Measurements from ENCODE around the gene BCAS3. TPM values are rescaled to one million over a fixed set of nuclear protein-coding genes. Genes with fewer than 3 reads are reported as not detected.

The BCAS3 gene
- total and polyA plus RNA-seq, 9 donors: 9.4 to 37.0 (median 21.6) TPM

GRCh38 chr17:61057257-61057656, 379.6 kb downstream of the BCAS3 start:
- Histone ChIP-seq H3K27me3 (no peaks in the 10 kb centered on the region), H3K27ac (no peak overlapping the region), H3K4me3 (no peak overlapping the region), H3K4me1 (ENCODE audit: insufficient read depth) (no peaks in the 10 kb centered on the region), H3K9me3 (no peaks in the 10 kb centered on the region), H3K36me3 (no peaks in the 10 kb centered on the region)
- WGBS, 3 donors: 90 to 100% (median 94%) methylated on average over 2 of the region's 2 CpGs
- TF ChIP-seq EP300 (IDR thresholded peaks at IDR 0.05): no peak
- no peak for TF ChIP-seq CTCF (IDR thresholded peaks at IDR 0.05)
- TF ChIP-seq POLR2A (IDR thresholded peaks at IDR 0.05): no peak
- intact Hi-C loops (cut with DNase I): no loop called here
- DNase-seq: no peak

- TF ChIP-seq EP300 (IDR thresholded peaks at IDR 0.05) (no peak), POLR2A (IDR thresholded peaks at IDR 0.05) (no peak), CTCF (IDR thresholded peaks at IDR 0.05) (no peak)
Observed at GRCh38 chr17:61058066-61058465, 380.4 kb downstream of the BCAS3 start.

GRCh38 chr17:61063528-61063927, 385.9 kb downstream of the BCAS3 start:
- WGBS, 3 donors: 94 to 99% (median 96%) methylated on average over 2 of the region's 2 CpGs
- Histone ChIP-seq H3K4me1 (ENCODE audit: insufficient read depth) (peaks cover 4% of the 10 kb centered on the region), H3K9me3 (no peaks in the 10 kb centered on the region), H3K27ac (no peak overlapping the region), H3K4me3 (no peak overlapping the region), H3K27me3 (no peaks in the 10 kb centered on the region), H3K36me3 (no peaks in the 10 kb centered on the region)
- intact Hi-C loops (cut with DNase I): no loop called here
- DNase-seq: no peak
- TF ChIP-seq POLR2A (IDR thresholded peaks at IDR 0.05) (no peak), CTCF (IDR thresholded peaks at IDR 0.05) (no peak), EP300 (IDR thresholded peaks at IDR 0.05) (no peak)

More at GRCh38 chr17:61058066-61058465, 380.4 kb downstream of the BCAS3 start:
- H3K27me3 ChIP-seq: no peaks in the 10 kb centered on the region
- WGBS, 3 donors: 72 to 80% (median 75%) methylated on average over 3 of the region's 3 CpGs
- H3K27ac ChIP-seq: no peak overlapping the region
- H3K9me3 ChIP-seq: no peaks in the 10 kb centered on the region
- no peaks in the 10 kb centered on the region for H3K36me3 ChIP-seq
- H3K4me1 ChIP-seq (ENCODE audit: insufficient read depth): no peaks in the 10 kb centered on the region
- intact Hi-C loops (cut with DNase I): no loop called here
- H3K4me3 ChIP-seq: no peak overlapping the region
- no peak for DNase-seq

GRCh38 chr17:61064087-61064951, 386.7 kb downstream of the BCAS3 start:
- Histone ChIP-seq H3K36me3 (no peaks in the 10 kb centered on the region), H3K4me3 (no peak overlapping the region), H3K27me3 (no peaks in the 10 kb centered on the region), H3K9me3 (no peaks in the 10 kb centered on the region), H3K4me1 (ENCODE audit: insufficient read depth) (peaks cover 4% of the 10 kb centered on the region), H3K27ac (no peak overlapping the region)
- no peak for TF ChIP-seq EP300 (IDR thresholded peaks at IDR 0.05)
- TF ChIP-seq POLR2A (IDR thresholded peaks at IDR 0.05): no peak
- TF ChIP-seq CTCF (IDR thresholded peaks at IDR 0.05): no peak
- intact Hi-C loops (cut with DNase I): no loop called here
- WGBS, 3 donors: 81 to 92% (median 83%) methylated on average over 1 of the region's 1 CpG
- DNase-seq: no peak

Measured in ovary (tissue), 9 donors.